Caco-2 (cell line): ENCODE data around the gene RUNDC3A. TPM values are rescaled to one million over a fixed set of nuclear protein-coding genes. Genes with fewer than 3 reads are reported as not detected.

Experiments
- BruUV-seq: library from RNA; stranded (reverse); fragments of 400-500 nt; replicated peaks from 2 replicates; lab custom pipeline; 2021; lab: Mats Ljungman, UMichigan
- CTCF ChIA-PET: fragments of 300-600 bp; sonication (Branson Sonifier 250); formaldehyde crosslinking; loops from one replicate; lab custom pipeline; 2022; ENCODE audit warnings: antibody characterized with exemption; lab: Charles Lee
- POLR2A ChIA-PET: fragments of 300-600 bp; sonication (Branson Sonifier 250); formaldehyde crosslinking; loops from one replicate; lab custom pipeline; 2022; ENCODE audit warnings: antibody characterized with exemption; lab: Charles Lee
- DNase-seq, 2 experiments: peaks; one replicate each; pipeline versions ENCODE4 v3.0.0 to v3.0.0-alpha.2; 2020 to 2022
- H3K27me3 ChIP-seq: replicated peaks from 2 replicates; pipeline ENCODE4 v1.6.0; 2011; ENCODE audit warnings: low read length; ENCODE audit not compliant: control insufficient read depth, insufficient read depth
- H3K36me3 ChIP-seq: 2 replicates; pipeline ENCODE4 v1.5.1; 2011; ENCODE audit warnings: low read length; ENCODE audit not compliant: control insufficient read depth, insufficient read depth
- H3K4me1 ChIP-seq: fragments of 250-450 bp; sonication (Bioruptor Pico); 2 replicates; pipeline ENCODE4 v1.5.1; 2020; ENCODE audit warnings: mild to moderate bottlenecking
- H3K4me3 ChIP-seq: 2 replicates; pipeline ENCODE4 v1.5.1; 2011; ENCODE audit warnings: low read depth, mild to moderate bottlenecking, control low read depth, low read length
- H3K9me3 ChIP-seq: fragments of 250-450 bp; sonication (Bioruptor Pico); 2 replicates; pipeline ENCODE4 v1.5.1; 2020; ENCODE audit warnings: mild to moderate bottlenecking, moderate library complexity
- H3K27ac Mint-ChIP-seq: one replicate; pipeline ENCODE4 v1.8.0; 2022; ENCODE audit warnings: mixed read lengths; ENCODE audit not compliant: unreplicated experiment
- H3K27me3 Mint-ChIP-seq: one replicate; pipeline ENCODE4 v1.8.0; 2022; ENCODE audit warnings: mixed read lengths; ENCODE audit not compliant: insufficient read depth, unreplicated experiment
- H3K36me3 Mint-ChIP-seq: one replicate; pipeline ENCODE4 v1.8.0; 2022; ENCODE audit warnings: mild to moderate bottlenecking, mixed read lengths; ENCODE audit not compliant: insufficient read depth, unreplicated experiment
- H3K4me1 Mint-ChIP-seq: one replicate; pipeline ENCODE4 v1.8.0; 2022; ENCODE audit warnings: low read depth, mixed read lengths; ENCODE audit not compliant: unreplicated experiment
- H3K4me3 Mint-ChIP-seq: one replicate; pipeline ENCODE4 v1.8.0; 2022; ENCODE audit warnings: mild to moderate bottlenecking, moderate library complexity, mixed read lengths; ENCODE audit not compliant: unreplicated experiment
- H3K9me3 Mint-ChIP-seq: one replicate; pipeline ENCODE4 v1.8.0; 2022; ENCODE audit warnings: mixed read lengths; ENCODE audit not compliant: unreplicated experiment
- CTCF ChIP-seq, 2 experiments: fragments of 200-600 bp in 1 of 2; IDR thresholded peaks; 1 replicate in 1 of 2; 2 replicates in 1 of 2; pipeline versions ENCODE4 v1.5.1 to v1.8.0; 2011 to 2022; ENCODE audit warnings: antibody characterized with exemption in 1 of 2, control low read depth in 1 of 2, inconsistent platforms in 1 of 2, low read depth in 1 of 2, low read length in 1 of 2, mild to moderate bottlenecking in 1 of 2, moderate library complexity in 1 of 2; ENCODE audit not compliant: insufficient read depth in 1 of 2, severe bottlenecking in 1 of 2, unreplicated experiment in 1 of 2
- intact Hi-C: fragments of 100-400 bp; cut with micrococcal nuclease; formaldehyde crosslinking; loops from one replicate; pipeline ENCODE4 v1.10.0; 2022; ENCODE audit not compliant: unreplicated experiment
- total RNA-seq: library from RNA; stranded (reverse); gene quantifications from 2 replicates; pipeline ENCODE4 v1.2.3, GENCODE V29; 2022

The RUNDC3A gene
- total RNA-seq, 1 experiment from 2014 or later, result 0.34 TPM

DNA sequence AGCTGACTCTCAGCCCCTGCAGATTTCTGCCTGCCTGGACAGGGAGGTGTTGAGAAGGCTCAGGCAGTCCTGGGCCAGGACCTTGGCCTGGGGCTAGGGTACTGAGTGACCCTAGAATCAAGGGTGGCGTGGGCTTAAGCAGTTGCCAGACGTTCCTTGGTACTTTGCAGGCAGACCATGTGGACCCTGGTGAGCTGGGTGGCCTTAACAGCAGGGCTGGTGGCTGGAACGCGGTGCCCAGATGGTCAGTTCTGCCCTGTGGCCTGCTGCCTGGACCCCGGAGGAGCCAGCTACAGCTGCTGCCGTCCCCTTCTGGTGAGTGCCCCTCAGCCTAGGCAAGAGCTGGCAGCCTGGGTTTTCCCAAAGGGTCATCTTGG lies 40.6 kb downstream of the RUNDC3A start:
- Mint-ChIP-seq H3K27me3 (no peaks in the 10 kb centered on the region), H3K4me1 (peaks cover 15% of the 10 kb centered on the region), H3K4me3 (no peak overlapping the region), H3K36me3 (peaks cover 12% of the 10 kb centered on the region), H3K27ac (no peak overlapping the region), H3K9me3 (no peaks in the 10 kb centered on the region)
- CTCF ChIA-PET, result no interaction called here
- Histone ChIP-seq H3K36me3 (peaks cover 2% of the 10 kb centered on the region; the same call in 1 of the 2 replicates), H3K4me1 (0 out of 2 replicates have a peak, but pooled peaks cover 6% of the 10 kb centered on the region), H3K27me3 (no peaks in the 10 kb centered on the region), H3K9me3 (no peaks in the 10 kb centered on the region), H3K4me3 (no peak overlapping the region)
- intact Hi-C loops, result no loop called here
- TF ChIP-seq CTCF (IDR thresholded peaks at IDR 0.05; ENCODE audit: insufficient read depth in 1 of 2, low read depth in 1 of 2, low read length in 1 of 2, severe bottlenecking in 1 of 2, unreplicated experiment in 1 of 2), result no peak
- no TSS peak for BruUV-seq
- POLR2A ChIA-PET, result no interaction called here
- no peak for DNase-seq

DNA sequence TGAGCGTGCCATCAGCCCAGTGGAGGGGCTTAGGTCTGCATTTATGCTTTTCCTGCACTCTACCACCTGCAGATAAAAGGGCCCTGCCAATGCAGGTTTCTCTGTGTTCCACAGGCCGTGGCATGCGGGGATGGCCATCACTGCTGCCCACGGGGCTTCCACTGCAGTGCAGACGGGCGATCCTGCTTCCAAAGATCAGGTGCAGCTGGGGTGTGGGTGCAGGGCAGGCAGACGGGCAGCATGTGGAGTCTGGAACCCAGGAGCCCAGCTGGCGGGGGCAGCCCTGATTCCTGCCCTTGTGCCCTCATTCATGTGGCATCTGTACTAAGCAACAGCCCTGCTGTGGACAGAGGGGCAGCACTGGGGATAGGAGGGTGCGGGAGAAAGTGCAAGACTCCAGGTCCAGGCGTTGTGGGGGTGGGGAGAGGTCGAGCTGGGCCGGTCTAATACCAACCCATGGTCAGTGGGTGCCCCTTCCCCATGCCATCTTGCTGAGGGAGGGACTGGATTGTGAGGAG lies 41.2 kb downstream of the RUNDC3A start:
- H3K27me3 Mint-ChIP-seq, result no peaks in the 10 kb centered on the region
- no TSS peak for BruUV-seq
- DNase-seq, result no peak
- no peak overlapping the region for H3K27ac Mint-ChIP-seq
- POLR2A ChIA-PET, result no interaction called here
- Histone ChIP-seq H3K27me3 (no peaks in the 10 kb centered on the region), H3K4me1 (no peaks in the 10 kb centered on the region), H3K36me3 (peaks cover 2% of the 10 kb centered on the region; the same call in 1 of the 2 replicates), H3K4me3 (no peak overlapping the region), H3K9me3 (no peaks in the 10 kb centered on the region)
- H3K9me3 Mint-ChIP-seq, result no peaks in the 10 kb centered on the region
- CTCF ChIA-PET, result no interaction called here
- H3K4me1 Mint-ChIP-seq, result peaks cover 14% of the 10 kb centered on the region
- no peak for TF ChIP-seq CTCF (IDR thresholded peaks at IDR 0.05; ENCODE audit: insufficient read depth in 1 of 2, low read depth in 1 of 2, low read length in 1 of 2, severe bottlenecking in 1 of 2, unreplicated experiment in 1 of 2)
- no peak overlapping the region for H3K4me3 Mint-ChIP-seq
- peaks cover 12% of the 10 kb centered on the region for H3K36me3 Mint-ChIP-seq
- intact Hi-C loops, result no loop called here

- Mint-ChIP-seq H3K27ac (no peak overlapping the region), H3K4me3 (no peak overlapping the region), H3K27me3 (no peaks in the 10 kb centered on the region), H3K9me3 (no peaks in the 10 kb centered on the region), H3K4me1 (peaks cover 7% of the 10 kb centered on the region), H3K36me3 (peaks cover under 1% of the 10 kb centered on the region)
- Histone ChIP-seq H3K9me3 (no peaks in the 10 kb centered on the region), H3K4me3 (no peak overlapping the region), H3K4me1 (no peaks in the 10 kb centered on the region), H3K36me3 (peaks cover 2% of the 10 kb centered on the region; the same call in 1 of the 2 replicates), H3K27me3 (no peaks in the 10 kb centered on the region)
- TF ChIP-seq CTCF (IDR thresholded peaks at IDR 0.05; ENCODE audit: insufficient read depth in 1 of 2, low read depth in 1 of 2, low read length in 1 of 2, severe bottlenecking in 1 of 2, unreplicated experiment in 1 of 2), result peak; percentile 88
- CTCF ChIA-PET, result interaction anchor here (0.6 to 1.5 kb wide), 3 partner anchors 21 to 183 kb away, joined by 3 to 5 read pairs (median 4); no protein-coding TSS in a partner anchor
- intact Hi-C loops, result no loop called here
- POLR2A ChIA-PET, result no interaction called here
- peak; percentile 72 to 83 for DNase-seq
- BruUV-seq, result no TSS peak
Observed at GRCh38 chr17:44350733-44351226, 42.4 kb downstream of the RUNDC3A start.
